ENCODE results near the gene SPINT2. TPM values are rescaled to one million over a fixed set of nuclear protein-coding genes. Genes with fewer than 3 reads are reported as not detected.

SPINT2 gene
- total RNA-seq, 1 donor from 2014 or later, result 1.6 TPM

DNA sequence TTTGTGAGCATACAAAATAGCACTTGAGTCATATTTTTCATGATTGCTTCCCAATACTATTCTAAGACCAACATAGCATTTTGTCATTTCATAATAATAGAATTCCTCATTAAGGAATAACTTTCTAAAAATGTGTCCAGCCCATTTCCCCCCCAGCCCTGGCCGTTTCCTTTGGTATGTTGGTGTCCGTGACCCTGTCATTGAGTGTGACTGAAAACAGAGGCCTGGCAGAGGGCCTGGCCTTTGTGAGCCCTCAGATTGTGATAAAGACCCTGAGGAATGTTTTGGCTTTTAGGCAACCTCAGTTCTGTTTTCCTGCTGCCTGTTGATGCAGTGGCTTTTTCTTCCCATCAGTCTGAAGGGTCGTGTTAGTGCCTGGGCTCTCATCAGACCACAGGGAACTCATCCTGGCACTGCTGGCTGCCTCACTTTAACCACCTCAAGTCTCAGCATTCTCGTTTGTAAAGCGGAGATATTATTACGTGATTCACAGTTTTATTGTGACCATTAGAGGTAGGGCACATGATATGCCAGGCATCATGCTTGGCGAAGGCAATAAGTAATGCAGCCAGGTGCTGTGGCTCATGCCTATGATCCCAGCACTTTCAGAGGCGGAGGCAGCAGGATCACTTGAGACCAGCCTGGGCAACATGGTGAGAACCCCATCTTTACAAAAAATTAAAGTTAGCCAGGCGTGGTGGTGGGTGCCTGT lies 13.8 kb downstream of the SPINT2 start:
- Histone ChIP-seq H3K4me1 (ENCODE audit: control insufficient read depth in 3 of 3, insufficient read depth in 3 of 3, low read length in 3 of 3) (peaks cover 4 to 7% (median 5%) of the 10 kb centered on the region in 3 donors), H3K27ac (ENCODE audit: low read depth, low read length) (peak overlapping the region; percentile 38), H3K4me3 (ENCODE audit: low read length in 3 of 3) (no peak overlapping the region), H3K27me3 (ENCODE audit: control insufficient read depth in 3 of 3, insufficient read depth in 3 of 3, low read length in 3 of 3) (no peaks in the 10 kb centered on the region), H3K9ac (ENCODE audit: low read depth in 1 of 3, low read length in 3 of 3) (peak overlapping the region in 2 of 3 donors; percentile 20 to 35), H3K36me3 (ENCODE audit: control insufficient read depth in 3 of 3, insufficient read depth in 3 of 3, low read length in 3 of 3) (no peaks in the 10 kb centered on the region), H3K9me3 (ENCODE audit: control insufficient read depth in 3 of 3, low read length in 3 of 3) (no peaks in the 10 kb centered on the region)

DNA sequence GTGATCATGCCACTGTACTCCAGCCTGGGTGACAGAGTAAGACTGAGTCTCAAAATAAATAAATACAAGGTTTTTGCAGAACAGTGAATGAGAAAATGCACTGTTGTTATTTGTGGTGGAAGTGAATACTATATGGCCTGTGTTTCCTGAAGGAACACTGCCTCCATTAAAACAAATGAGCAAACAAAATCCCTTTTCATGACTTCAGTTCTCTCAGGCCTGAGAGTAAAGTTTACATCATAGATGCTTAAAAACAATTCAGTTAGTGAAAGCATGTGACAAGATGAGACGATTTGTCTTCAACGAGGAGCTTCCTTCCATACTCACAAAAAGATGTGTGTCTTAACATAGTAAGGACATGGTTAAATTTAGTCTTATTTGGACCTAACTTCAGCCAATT lies 14.4 kb downstream of the SPINT2 start:
- H3K4me3 ChIP-seq (ENCODE audit: low read length in 3 of 3), result no peak overlapping the region
- H3K9me3 ChIP-seq (ENCODE audit: control insufficient read depth in 3 of 3, low read length in 3 of 3), result no peaks in the 10 kb centered on the region
- H3K4me1 ChIP-seq (ENCODE audit: control insufficient read depth in 3 of 3, insufficient read depth in 3 of 3, low read length in 3 of 3), result peaks cover 4 to 7% (median 5%) of the 10 kb centered on the region in 3 donors
- H3K27me3 ChIP-seq (ENCODE audit: control insufficient read depth in 3 of 3, insufficient read depth in 3 of 3, low read length in 3 of 3), result no peaks in the 10 kb centered on the region
- no peaks in the 10 kb centered on the region for H3K36me3 ChIP-seq (ENCODE audit: control insufficient read depth in 3 of 3, insufficient read depth in 3 of 3, low read length in 3 of 3)
- no peak overlapping the region for H3K9ac ChIP-seq (ENCODE audit: low read depth in 1 of 3, low read length in 3 of 3)
- no peak overlapping the region for H3K27ac ChIP-seq (ENCODE audit: low read depth, low read length)

DNA sequence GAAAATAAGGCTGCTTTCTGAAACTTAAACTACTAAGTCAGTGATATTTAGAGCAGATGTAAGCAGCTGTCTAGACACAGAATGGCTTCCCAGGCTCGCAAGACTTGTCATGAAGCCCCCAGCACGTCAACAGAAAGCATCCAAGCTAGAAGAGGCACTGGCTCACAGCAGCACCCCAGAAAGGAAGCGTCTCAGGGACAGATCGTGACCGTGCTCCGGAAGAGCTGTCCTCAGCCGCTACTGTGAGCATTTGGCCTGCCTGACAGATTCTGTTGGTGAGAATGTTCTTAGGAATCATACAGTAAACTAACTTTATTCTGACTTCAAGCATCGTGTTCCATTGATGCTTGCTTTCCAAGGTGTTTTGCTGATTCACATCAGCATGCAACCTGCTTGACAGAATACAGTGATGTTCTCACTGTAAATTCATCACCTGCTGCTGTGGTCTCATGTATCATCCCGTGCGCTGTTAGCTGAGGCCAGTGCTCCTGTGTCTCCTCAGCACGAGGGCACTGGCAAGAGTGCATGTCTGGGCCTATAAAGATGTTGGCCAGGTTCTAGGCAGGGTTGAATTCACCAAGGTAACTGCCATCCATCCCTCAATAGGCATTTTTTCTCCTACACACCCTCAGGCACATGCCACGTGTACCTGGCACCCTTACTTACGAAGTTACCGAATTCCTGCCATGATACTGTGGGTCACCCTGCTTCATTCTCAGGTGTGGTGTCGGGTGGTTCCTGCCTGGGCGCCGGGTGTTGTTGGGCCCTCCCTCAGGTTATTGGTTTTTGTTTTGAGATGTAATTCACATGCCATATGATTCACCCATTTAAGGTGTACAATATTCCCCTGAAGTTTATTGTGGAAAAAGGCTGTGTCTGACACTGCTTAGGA lies 15.9 kb downstream of the SPINT2 start:
- H3K27ac ChIP-seq (ENCODE audit: low read depth, low read length), result no peak overlapping the region
- no peaks in the 10 kb centered on the region for H3K27me3 ChIP-seq (ENCODE audit: control insufficient read depth in 3 of 3, insufficient read depth in 3 of 3, low read length in 3 of 3)
- H3K4me3 ChIP-seq (ENCODE audit: low read length in 3 of 3), result no peak overlapping the region
- H3K9ac ChIP-seq (ENCODE audit: low read depth in 1 of 3, low read length in 3 of 3), result no peak overlapping the region
- H3K9me3 ChIP-seq (ENCODE audit: control insufficient read depth in 3 of 3, low read length in 3 of 3), result no peaks in the 10 kb centered on the region
- H3K36me3 ChIP-seq (ENCODE audit: control insufficient read depth in 3 of 3, insufficient read depth in 3 of 3, low read length in 3 of 3), result no peaks in the 10 kb centered on the region
- H3K4me1 ChIP-seq (ENCODE audit: control insufficient read depth in 3 of 3, insufficient read depth in 3 of 3, low read length in 3 of 3), result peaks cover 4 to 7% (median 5%) of the 10 kb centered on the region in 3 donors

DNA sequence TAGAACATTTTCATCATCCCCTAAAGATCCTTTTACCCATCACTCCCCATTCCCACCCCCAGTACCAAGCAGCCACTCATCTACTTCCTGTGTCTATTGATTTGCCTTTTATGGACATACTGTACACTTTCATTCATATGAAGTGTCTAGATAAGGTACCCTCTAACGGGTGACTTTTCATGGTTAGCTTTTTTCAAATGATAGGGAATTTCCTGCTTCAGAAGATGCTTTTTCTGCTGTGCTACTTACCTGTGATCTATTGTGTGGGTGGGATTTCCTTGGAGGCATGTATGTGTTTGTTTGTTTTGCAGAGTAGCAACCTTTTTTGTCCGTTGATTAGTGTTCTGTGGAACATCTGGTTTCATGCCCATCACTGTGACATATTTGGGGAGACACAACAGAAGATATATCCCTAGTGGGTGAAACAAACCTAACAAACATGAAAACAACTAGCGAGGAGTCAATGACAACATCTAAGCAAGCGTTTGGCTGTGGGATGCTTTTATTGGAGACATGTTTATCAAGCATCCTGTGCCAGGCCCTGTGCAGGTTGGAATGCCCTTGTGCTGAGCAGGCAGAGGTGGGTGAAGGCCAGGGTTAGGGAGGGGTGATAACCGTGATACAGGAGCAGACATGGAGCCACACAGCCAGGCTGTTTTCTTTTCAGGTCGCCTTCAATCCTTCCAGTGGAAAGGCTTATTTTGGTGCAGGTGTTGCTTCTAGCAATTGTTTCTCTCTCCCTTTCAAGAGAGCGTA lies 17.6 kb downstream of the SPINT2 start:
- Histone ChIP-seq H3K36me3 (ENCODE audit: control insufficient read depth in 3 of 3, insufficient read depth in 3 of 3, low read length in 3 of 3) (no peaks in the 10 kb centered on the region), H3K4me1 (ENCODE audit: control insufficient read depth in 3 of 3, insufficient read depth in 3 of 3, low read length in 3 of 3) (peaks cover 4 to 7% (median 5%) of the 10 kb centered on the region in 3 donors), H3K27ac (ENCODE audit: low read depth, low read length) (no peak overlapping the region)

DNA sequence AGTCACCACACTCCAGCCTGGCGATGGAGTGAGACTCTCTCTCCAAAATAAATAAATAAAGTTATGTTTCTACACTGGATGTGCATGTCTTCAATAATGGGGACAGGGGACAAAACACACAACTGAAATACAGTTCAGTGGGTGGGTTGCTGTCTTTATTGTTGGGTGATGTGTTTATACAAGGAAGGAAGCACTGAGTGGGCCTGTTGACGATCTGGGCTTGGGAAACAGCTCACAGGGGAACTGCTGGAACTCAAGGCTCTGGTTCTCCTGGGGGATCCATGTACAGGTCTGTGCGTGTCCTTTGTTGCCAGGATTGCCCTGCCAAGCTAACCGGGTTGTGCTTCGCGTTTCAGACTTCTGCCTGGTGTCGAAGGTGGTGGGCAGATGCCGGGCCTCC lies 18.9 kb downstream of the SPINT2 start:
- H3K27ac ChIP-seq (ENCODE audit: low read depth, low read length), result no peak overlapping the region
- no peaks in the 10 kb centered on the region for H3K36me3 ChIP-seq (ENCODE audit: control insufficient read depth in 3 of 3, insufficient read depth in 3 of 3, low read length in 3 of 3)
- H3K27me3 ChIP-seq (ENCODE audit: control insufficient read depth in 3 of 3, insufficient read depth in 3 of 3, low read length in 3 of 3), result no peaks in the 10 kb centered on the region
- H3K4me3 ChIP-seq (ENCODE audit: low read length in 3 of 3), result no peak overlapping the region
- peaks cover 2% of the 10 kb centered on the region in 3 donors for H3K4me1 ChIP-seq (ENCODE audit: control insufficient read depth in 3 of 3, insufficient read depth in 3 of 3, low read length in 3 of 3)
- H3K9me3 ChIP-seq (ENCODE audit: control insufficient read depth in 3 of 3, low read length in 3 of 3), result no peaks in the 10 kb centered on the region
- no peak overlapping the region for H3K9ac ChIP-seq (ENCODE audit: low read depth in 1 of 3, low read length in 3 of 3)

More for the DNA sequence above, 17.6 kb downstream of the SPINT2 start:
- Histone ChIP-seq H3K27me3 (ENCODE audit: control insufficient read depth in 3 of 3, insufficient read depth in 3 of 3, low read length in 3 of 3) (no peaks in the 10 kb centered on the region), H3K9me3 (ENCODE audit: control insufficient read depth in 3 of 3, low read length in 3 of 3) (no peaks in the 10 kb centered on the region), H3K9ac (ENCODE audit: low read depth in 1 of 3, low read length in 3 of 3) (no peak overlapping the region), H3K4me3 (ENCODE audit: low read length in 3 of 3) (no peak overlapping the region)

DNA sequence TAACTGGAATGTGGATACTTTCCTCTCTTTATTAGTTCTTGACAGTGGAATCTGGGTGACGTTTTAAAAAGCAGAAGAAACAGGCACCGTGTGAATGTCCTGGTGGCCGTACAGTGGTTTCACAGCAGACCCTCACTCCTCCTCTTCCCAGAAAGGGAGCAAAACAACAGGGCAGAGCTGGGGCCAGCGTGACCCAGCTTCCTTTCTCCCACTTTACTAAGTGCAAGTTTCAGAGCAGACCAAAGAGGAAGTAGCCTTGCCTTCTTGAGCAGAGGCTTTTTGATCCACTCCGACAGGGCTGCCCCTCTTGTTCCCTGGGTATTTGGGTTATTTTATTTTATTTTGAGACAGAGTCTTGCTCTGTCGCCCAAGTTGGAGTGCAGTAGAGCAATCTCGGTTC lies 20.0 kb downstream of the SPINT2 start:
- H3K4me3 ChIP-seq (ENCODE audit: low read length in 3 of 3), result no peak overlapping the region
- H3K27ac ChIP-seq (ENCODE audit: low read depth, low read length), result no peak overlapping the region
- no peaks in the 10 kb centered on the region for H3K9me3 ChIP-seq (ENCODE audit: control insufficient read depth in 3 of 3, low read length in 3 of 3)
- no peaks in the 10 kb centered on the region for H3K36me3 ChIP-seq (ENCODE audit: control insufficient read depth in 3 of 3, insufficient read depth in 3 of 3, low read length in 3 of 3)
- H3K9ac ChIP-seq (ENCODE audit: low read depth in 1 of 3, low read length in 3 of 3), result no peak overlapping the region
- no peaks in the 10 kb centered on the region for H3K4me1 ChIP-seq (ENCODE audit: control insufficient read depth in 3 of 3, insufficient read depth in 3 of 3, low read length in 3 of 3)
- peaks cover 0 to 5% (median 0%) of the 10 kb centered on the region in 3 donors for H3K27me3 ChIP-seq (ENCODE audit: control insufficient read depth in 3 of 3, insufficient read depth in 3 of 3, low read length in 3 of 3)

DNA sequence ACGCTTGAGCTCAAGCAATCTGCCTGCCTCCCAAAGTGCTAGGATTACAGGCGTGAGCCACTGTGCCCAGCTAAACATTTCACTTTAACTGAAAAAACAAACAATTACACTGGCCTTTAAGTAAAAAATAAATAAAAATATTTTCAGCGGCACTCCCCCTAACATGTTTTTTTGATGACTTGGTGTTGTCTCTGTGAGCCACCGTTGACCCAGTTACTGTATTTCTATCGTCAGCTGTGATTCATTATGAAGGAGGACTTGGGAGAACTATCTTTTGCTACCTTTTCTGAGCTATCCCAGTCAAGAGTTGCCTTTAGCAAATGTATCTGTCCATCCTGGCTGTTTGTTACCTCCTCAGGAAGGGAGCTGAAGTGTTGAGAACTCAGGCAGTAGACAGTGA lies 21.2 kb downstream of the SPINT2 start:
- Histone ChIP-seq H3K9me3 (ENCODE audit: control insufficient read depth in 3 of 3, low read length in 3 of 3) (no peaks in the 10 kb centered on the region), H3K27me3 (ENCODE audit: control insufficient read depth in 3 of 3, insufficient read depth in 3 of 3, low read length in 3 of 3) (peaks cover 0 to 5% (median 0%) of the 10 kb centered on the region in 3 donors), H3K9ac (ENCODE audit: low read depth in 1 of 3, low read length in 3 of 3) (no peak overlapping the region), H3K4me3 (ENCODE audit: low read length in 3 of 3) (no peak overlapping the region), H3K4me1 (ENCODE audit: control insufficient read depth in 3 of 3, insufficient read depth in 3 of 3, low read length in 3 of 3) (no peaks in the 10 kb centered on the region), H3K36me3 (ENCODE audit: control insufficient read depth in 3 of 3, insufficient read depth in 3 of 3, low read length in 3 of 3) (no peaks in the 10 kb centered on the region), H3K27ac (ENCODE audit: low read depth, low read length) (no peak overlapping the region)

DNA sequence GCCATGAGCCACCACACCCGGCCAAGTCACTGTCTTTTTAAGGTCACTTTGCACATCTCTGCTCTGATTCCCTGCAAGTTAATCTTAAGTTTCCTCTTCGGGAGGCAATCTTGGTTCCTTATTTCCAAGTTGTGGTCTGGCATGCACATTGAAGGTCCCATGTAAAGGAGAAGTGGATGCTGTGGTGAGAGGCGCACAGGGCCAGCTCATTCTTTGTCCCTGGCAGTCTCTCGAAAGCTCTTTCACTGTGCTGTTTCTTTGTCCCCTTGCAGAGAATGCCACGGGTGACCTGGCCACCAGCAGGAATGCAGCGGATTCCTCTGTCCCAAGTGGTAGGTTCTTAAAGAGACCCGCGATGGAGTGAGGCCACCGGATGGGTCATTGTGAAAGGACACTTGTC lies 23.2 kb downstream of the SPINT2 start:
- no peaks in the 10 kb centered on the region for H3K36me3 ChIP-seq (ENCODE audit: control insufficient read depth in 3 of 3, insufficient read depth in 3 of 3, low read length in 3 of 3)
- no peaks in the 10 kb centered on the region for H3K4me1 ChIP-seq (ENCODE audit: control insufficient read depth in 3 of 3, insufficient read depth in 3 of 3, low read length in 3 of 3)
- no peak overlapping the region for H3K27ac ChIP-seq (ENCODE audit: low read depth, low read length)
- H3K9ac ChIP-seq (ENCODE audit: low read depth in 1 of 3, low read length in 3 of 3), result no peak overlapping the region
- H3K27me3 ChIP-seq (ENCODE audit: control insufficient read depth in 3 of 3, insufficient read depth in 3 of 3, low read length in 3 of 3), result peaks cover 0 to 5% (median 0%) of the 10 kb centered on the region in 3 donors
- no peak overlapping the region for H3K4me3 ChIP-seq (ENCODE audit: low read length in 3 of 3)
- no peaks in the 10 kb centered on the region for H3K9me3 ChIP-seq (ENCODE audit: control insufficient read depth in 3 of 3, low read length in 3 of 3)

DNA sequence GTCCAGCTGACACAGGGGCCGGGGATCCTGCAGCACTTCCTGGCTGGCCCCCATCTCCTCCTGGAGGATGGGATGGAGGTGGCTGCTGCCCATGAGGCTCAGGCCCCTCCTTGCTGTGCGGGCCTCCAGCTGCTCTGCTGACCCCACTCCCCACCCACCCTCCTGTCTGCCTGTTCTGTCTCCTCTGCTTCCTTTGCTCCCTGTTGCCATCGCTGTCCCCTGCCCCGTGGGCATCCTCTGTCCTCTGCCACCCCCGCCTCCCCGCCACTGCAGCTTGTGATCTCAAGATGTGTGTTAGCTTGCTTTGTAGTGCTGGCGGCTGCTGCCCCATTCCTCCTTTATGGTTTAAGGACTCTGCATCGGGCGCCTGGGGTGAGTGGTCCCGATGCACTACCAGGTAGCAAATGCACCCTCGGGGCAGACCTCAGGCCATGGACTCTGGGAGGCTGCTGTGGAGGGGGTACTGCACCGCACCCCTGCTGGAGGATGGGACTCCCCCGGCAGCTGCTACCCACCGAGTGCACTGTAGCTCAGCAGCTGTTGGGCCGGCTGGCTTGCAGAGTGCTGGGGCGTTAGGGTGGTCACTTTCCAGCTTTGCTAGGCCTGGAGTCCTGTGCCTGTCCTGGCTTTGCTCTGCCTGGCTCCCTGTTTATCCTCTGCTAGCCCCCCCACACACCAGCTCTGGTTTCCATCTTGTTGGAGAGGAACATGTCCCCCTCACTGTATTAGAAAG lies 23.9 kb downstream of the SPINT2 start:
- Histone ChIP-seq H3K36me3 (ENCODE audit: control insufficient read depth in 3 of 3, insufficient read depth in 3 of 3, low read length in 3 of 3) (no peaks in the 10 kb centered on the region), H3K27ac (ENCODE audit: low read depth, low read length) (no peak overlapping the region), H3K9me3 (ENCODE audit: control insufficient read depth in 3 of 3, low read length in 3 of 3) (no peaks in the 10 kb centered on the region), H3K4me3 (ENCODE audit: low read length in 3 of 3) (no peak overlapping the region), H3K27me3 (ENCODE audit: control insufficient read depth in 3 of 3, insufficient read depth in 3 of 3, low read length in 3 of 3) (peaks cover 0 to 5% (median 0%) of the 10 kb centered on the region in 3 donors), H3K9ac (ENCODE audit: low read depth in 1 of 3, low read length in 3 of 3) (no peak overlapping the region), H3K4me1 (ENCODE audit: control insufficient read depth in 3 of 3, insufficient read depth in 3 of 3, low read length in 3 of 3) (no peaks in the 10 kb centered on the region)
